ENCODE results near the gene RCAN3.

DNA sequence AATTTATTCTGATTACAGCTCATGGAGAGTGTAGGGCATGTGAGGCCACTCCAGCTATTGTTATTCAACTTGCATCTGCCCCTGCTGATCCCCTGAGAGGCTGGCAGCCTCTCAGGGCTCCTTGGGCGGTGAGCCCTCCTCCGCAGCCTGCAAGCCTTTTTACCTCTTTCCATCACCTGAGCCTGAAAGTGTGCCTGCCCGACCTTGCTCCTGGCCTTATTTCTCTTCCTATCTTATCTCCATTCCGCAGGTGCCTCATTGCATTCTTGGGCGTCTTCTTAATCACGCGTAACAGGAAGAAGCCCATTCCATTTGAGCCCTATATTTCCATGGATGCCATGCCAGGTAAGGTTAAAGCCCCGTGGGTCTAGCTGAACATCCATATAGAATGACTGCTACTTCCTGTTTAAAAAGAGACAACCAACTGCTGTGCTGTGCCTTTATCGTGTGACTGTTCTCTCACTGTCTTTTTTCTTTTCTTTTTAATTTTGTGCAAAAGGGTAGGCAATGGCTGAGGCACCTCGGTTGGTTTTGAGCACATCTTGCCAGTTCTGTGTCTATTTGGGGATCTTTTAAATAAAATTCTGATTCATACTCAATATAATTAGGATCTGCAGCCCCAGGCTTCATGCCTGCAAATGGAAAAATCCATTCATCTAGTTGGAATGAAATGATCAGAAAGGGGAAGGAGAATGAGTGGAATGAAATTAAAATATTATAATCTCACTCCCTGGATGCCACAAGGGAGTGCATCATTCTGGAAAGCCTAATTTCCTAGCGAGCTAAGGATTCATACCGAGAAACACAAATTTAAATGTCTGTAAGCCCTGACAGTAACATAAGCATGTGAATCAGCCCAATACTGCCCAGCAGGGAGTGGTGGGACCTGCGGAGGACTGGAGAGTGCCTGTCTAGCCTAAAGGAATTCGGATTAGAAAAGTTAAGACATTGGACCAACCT lies 38.6 kb upstream of the RCAN3 start:
- no peak for TF ChIP-seq GATA3 (IDR thresholded peaks at IDR 0.05; ENCODE audit: low read depth, low read length)
- TF ChIP-seq GATA2 (IDR thresholded peaks at IDR 0.05; ENCODE audit: low read depth, low read length), result no peak
